GM23338 (cell line): ENCODE measurements around the gene TP53I13. TPM values are rescaled to one million over a fixed set of nuclear protein-coding genes. Genes with fewer than 3 reads are reported as not detected.

ENCODE experiments used
- ATAC-seq: fragments of 200-7000 bp; cut with Tn5 transposase; 3 replicates; pipeline ENCODE4 v1.9.1; 2020
- DNase-seq: peaks from one replicate; pipeline ENCODE4 v3.0.0-alpha.2; 2015; ENCODE audit warnings: low spot score
- H2AFZ ChIP-seq: fragments of 200-600 bp; sonication (generic); 2 replicates; pipeline ENCODE4 v1.8.0; 2016; ENCODE audit warnings: antibody characterized with exemption, mild to moderate bottlenecking, moderate library complexity
- H3F3A ChIP-seq: fragments of 200-600 bp; sonication (generic); replicated peaks from 2 replicates; pipeline ENCODE4 v1.8.0; 2017; ENCODE audit warnings: antibody characterized with exemption, mixed run types, low read depth
- H3K27ac ChIP-seq: fragments of 200-600 bp; sonication (generic); 2 replicates; pipeline ENCODE4 v1.6.1; 2016; ENCODE audit warnings: low read depth
- H3K27me3 ChIP-seq: fragments of 200-600 bp; sonication (generic); 2 replicates; pipeline ENCODE4 v1.8.0; 2016; ENCODE audit warnings: mild to moderate bottlenecking, mixed run types, moderate library complexity; ENCODE audit not compliant: insufficient read depth
- H3K36me3 ChIP-seq: fragments of 200-600 bp; sonication (generic); 2 replicates; pipeline ENCODE4 v1.8.0; 2016; ENCODE audit warnings: mild to moderate bottlenecking; ENCODE audit not compliant: insufficient read depth
- H3K4me1 ChIP-seq: fragments of 200-600 bp; sonication (generic); 2 replicates; pipeline ENCODE4 v1.8.0; 2016; ENCODE audit warnings: mild to moderate bottlenecking, moderate library complexity; ENCODE audit not compliant: insufficient read depth
- H3K4me2 ChIP-seq: fragments of 200-600 bp; sonication (generic); 2 replicates; pipeline ENCODE4 v1.7.1; 2017; ENCODE audit warnings: mixed run types
- H3K4me3 ChIP-seq: fragments of 200-600 bp; sonication (generic); 2 replicates; pipeline ENCODE4 v1.6.1; 2016; ENCODE audit warnings: mixed run types
- H3K79me2 ChIP-seq: fragments of 200-600 bp; sonication (generic); replicated peaks from 2 replicates; pipeline ENCODE4 v1.8.0; 2017; ENCODE audit warnings: mild to moderate bottlenecking; ENCODE audit not compliant: insufficient read depth
- H3K9me2 ChIP-seq: fragments of 200-600 bp; sonication (generic); 2 replicates; pipeline ENCODE4 v1.8.0; 2017; ENCODE audit not compliant: insufficient read depth
- H4K20me1 ChIP-seq: fragments of 200-600 bp; sonication (generic); replicated peaks from 2 replicates; pipeline ENCODE4 v1.8.0; 2017; ENCODE audit warnings: mild to moderate bottlenecking; ENCODE audit not compliant: insufficient read depth
- H3K27ac Mint-ChIP-seq: 2 replicates; pipeline ENCODE4 v1.8.0; 2020; ENCODE audit warnings: inconsistent platforms, mild to moderate bottlenecking, moderate library complexity, mixed read lengths
- H3K27me3 Mint-ChIP-seq: 3 replicates; pipeline ENCODE4 v1.8.0; 2022; ENCODE audit warnings: low read depth, mild to moderate bottlenecking, moderate library complexity, mixed read lengths, inconsistent platforms; ENCODE audit not compliant: insufficient read depth, poor library complexity
- H3K36me3 Mint-ChIP-seq: 3 replicates; pipeline ENCODE4 v1.8.0; 2021; ENCODE audit warnings: low read depth, mild to moderate bottlenecking, inconsistent platforms, moderate library complexity, mixed read lengths
- H3K4me1 Mint-ChIP-seq: 3 replicates; pipeline ENCODE4 v1.8.0; 2020; ENCODE audit warnings: mild to moderate bottlenecking, inconsistent platforms, mixed read lengths
- H3K4me3 Mint-ChIP-seq: 3 replicates; pipeline ENCODE4 v1.8.0; 2021; ENCODE audit warnings: moderate library complexity, mild to moderate bottlenecking, inconsistent platforms, mixed read lengths
- H3K9me3 Mint-ChIP-seq: 3 replicates; pipeline ENCODE4 v1.8.0; 2020; ENCODE audit warnings: moderate library complexity, mild to moderate bottlenecking, inconsistent platforms, mixed read lengths
- CREB1 ChIP-seq: fragments of 250-450 bp; sonication (Bioruptor Pico); IDR thresholded peaks from 2 replicates; pipeline ENCODE4 v1.5.0; 2020; ENCODE audit warnings: low read depth, mild to moderate bottlenecking, moderate library complexity
- ETS1 ChIP-seq: IDR thresholded peaks from 2 replicates; pipeline ENCODE4 v1.6.1; 2016; ENCODE audit warnings: antibody characterized with exemption
- EZH2 ChIP-seq: fragments of 200-600 bp; sonication (generic); IDR thresholded peaks from one replicate; pipeline ENCODE4 v1.8.0; 2017; ENCODE audit warnings: antibody characterized with exemption, mild to moderate bottlenecking, low read depth; ENCODE audit not compliant: unreplicated experiment
- EZH2phosphoT487 ChIP-seq: fragments of 200-600 bp; sonication (generic); IDR thresholded peaks from one replicate; pipeline ENCODE4 v1.8.1; 2018; ENCODE audit warnings: antibody characterized with exemption; ENCODE audit not compliant: unreplicated experiment
- JUNB ChIP-seq: IDR thresholded peaks from one replicate; pipeline ENCODE4 v1.6.1; 2016; ENCODE audit warnings: antibody characterized with exemption; ENCODE audit not compliant: unreplicated experiment
- NANOG ChIP-seq: IDR thresholded peaks from 2 replicates; pipeline ENCODE4 v1.6.1; 2016; ENCODE audit warnings: antibody characterized with exemption, borderline replicate concordance
- POLR2AphosphoS5 ChIP-seq: IDR thresholded peaks from 2 replicates; pipeline ENCODE4 v1.6.1; 2016; ENCODE audit warnings: antibody characterized with exemption, low read depth
- STAT1 ChIP-seq: IDR thresholded peaks from one replicate; pipeline ENCODE4 v1.6.1; 2016; ENCODE audit warnings: antibody characterized with exemption; ENCODE audit not compliant: unreplicated experiment
- ZNF114 ChIP-seq: fragments of 250-450 bp; sonication (Bioruptor Pico); IDR thresholded peaks from 2 replicates; pipeline ENCODE4 v1.5.0; 2020; ENCODE audit warnings: mild to moderate bottlenecking, moderate library complexity
- ZNF331 ChIP-seq: fragments of 250-450 bp; sonication (Bioruptor Pico); IDR thresholded peaks from 2 replicates; pipeline ENCODE4 v1.5.0; 2020; ENCODE audit warnings: low read depth, mild to moderate bottlenecking, moderate library complexity
- ZNF462 ChIP-seq: fragments of 250-450 bp; sonication (Bioruptor Pico); IDR thresholded peaks from 2 replicates; pipeline ENCODE4 v1.5.0; 2020; ENCODE audit warnings: mild to moderate bottlenecking, moderate library complexity
- polyA plus RNA-seq: library from polyadenylated mRNA; unstranded; fragments of >200 nt; fragmentation: Nextera tagmentation; extraction: Ambion mirVana; gene quantifications from 2 replicates; pipeline ENCODE4 v1.2.1, GENCODE V29; 2016
- total RNA-seq: library from RNA; depleted of rRNA; stranded (reverse); fragments of >200 nt; shearing (Covaris generic); gene quantifications from 2 replicates; pipeline ENCODE4 v1.2.3, GENCODE V29; 2014
- TF ChIP-seq, protein P1 (sequence below), 2 experiments: fragments of 200-600 bp in 1 of 2; sonication (generic) in 1 of 2; conservative IDR thresholded peaks; 2 replicates each; pipeline versions ENCODE4 v1.5.1 to v1.6.1; 2016 to 2017; ENCODE audit warnings: antibody characterized with exemption in 2 of 2, low read depth in 2 of 2, mild to moderate bottlenecking in 2 of 2, moderate library complexity in 1 of 2
- TF ChIP-seq, protein P2 (sequence below): IDR thresholded peaks from one replicate; pipeline ENCODE4 v1.6.1; 2018; ENCODE audit warnings: antibody characterized with exemption; ENCODE audit not compliant: unreplicated experiment

Gene TP53I13
- total and polyA plus RNA-seq, 2 experiments from 2014 or later = 21.0 to 38.9 TPM

DNA sequence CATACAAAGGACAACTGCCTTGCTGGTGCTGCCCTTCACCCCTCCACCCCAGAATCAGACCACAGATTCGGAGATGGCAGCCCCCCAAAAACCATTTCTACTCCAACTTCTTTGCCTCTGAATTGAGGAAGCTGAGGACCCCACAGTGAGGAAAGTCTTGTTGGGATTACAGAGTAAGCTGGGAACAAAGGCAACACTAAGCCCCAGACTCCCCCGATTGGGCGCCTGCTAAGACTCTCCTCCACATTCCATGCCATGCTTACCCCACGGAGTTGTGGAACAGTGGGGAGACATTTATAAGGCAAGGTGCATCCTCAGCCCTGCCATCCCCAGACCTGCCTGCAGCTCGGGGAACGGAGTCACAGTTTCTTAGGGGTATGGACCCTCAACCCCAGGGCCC, 19.1 kb downstream of the TP53I13 start:
- TF ChIP-seq ETS1 (no peak), NANOG (no peak), POLR2AphosphoS5 (no peak), STAT1 (no peak), CREB1 (CRISPR knock-in tag) (no peak), ZNF331 (CRISPR knock-in tag) (no peak), EZH2 (no peak), EZH2phosphoT487 (no peak), ZNF462 (CRISPR knock-in tag) (no peak), ZNF114 (no peak), JUNB (no peak)
- TF ChIP-seq, protein P1, sequence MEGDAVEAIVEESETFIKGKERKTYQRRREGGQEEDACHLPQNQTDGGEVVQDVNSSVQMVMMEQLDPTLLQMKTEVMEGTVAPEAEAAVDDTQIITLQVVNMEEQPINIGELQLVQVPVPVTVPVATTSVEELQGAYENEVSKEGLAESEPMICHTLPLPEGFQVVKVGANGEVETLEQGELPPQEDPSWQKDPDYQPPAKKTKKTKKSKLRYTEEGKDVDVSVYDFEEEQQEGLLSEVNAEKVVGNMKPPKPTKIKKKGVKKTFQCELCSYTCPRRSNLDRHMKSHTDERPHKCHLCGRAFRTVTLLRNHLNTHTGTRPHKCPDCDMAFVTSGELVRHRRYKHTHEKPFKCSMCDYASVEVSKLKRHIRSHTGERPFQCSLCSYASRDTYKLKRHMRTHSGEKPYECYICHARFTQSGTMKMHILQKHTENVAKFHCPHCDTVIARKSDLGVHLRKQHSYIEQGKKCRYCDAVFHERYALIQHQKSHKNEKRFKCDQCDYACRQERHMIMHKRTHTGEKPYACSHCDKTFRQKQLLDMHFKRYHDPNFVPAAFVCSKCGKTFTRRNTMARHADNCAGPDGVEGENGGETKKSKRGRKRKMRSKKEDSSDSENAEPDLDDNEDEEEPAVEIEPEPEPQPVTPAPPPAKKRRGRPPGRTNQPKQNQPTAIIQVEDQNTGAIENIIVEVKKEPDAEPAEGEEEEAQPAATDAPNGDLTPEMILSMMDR (conservative IDR thresholded peaks at IDR 0.05; ENCODE audit: low read depth in 2 of 2) = no peak
- TF ChIP-seq, protein P2, sequence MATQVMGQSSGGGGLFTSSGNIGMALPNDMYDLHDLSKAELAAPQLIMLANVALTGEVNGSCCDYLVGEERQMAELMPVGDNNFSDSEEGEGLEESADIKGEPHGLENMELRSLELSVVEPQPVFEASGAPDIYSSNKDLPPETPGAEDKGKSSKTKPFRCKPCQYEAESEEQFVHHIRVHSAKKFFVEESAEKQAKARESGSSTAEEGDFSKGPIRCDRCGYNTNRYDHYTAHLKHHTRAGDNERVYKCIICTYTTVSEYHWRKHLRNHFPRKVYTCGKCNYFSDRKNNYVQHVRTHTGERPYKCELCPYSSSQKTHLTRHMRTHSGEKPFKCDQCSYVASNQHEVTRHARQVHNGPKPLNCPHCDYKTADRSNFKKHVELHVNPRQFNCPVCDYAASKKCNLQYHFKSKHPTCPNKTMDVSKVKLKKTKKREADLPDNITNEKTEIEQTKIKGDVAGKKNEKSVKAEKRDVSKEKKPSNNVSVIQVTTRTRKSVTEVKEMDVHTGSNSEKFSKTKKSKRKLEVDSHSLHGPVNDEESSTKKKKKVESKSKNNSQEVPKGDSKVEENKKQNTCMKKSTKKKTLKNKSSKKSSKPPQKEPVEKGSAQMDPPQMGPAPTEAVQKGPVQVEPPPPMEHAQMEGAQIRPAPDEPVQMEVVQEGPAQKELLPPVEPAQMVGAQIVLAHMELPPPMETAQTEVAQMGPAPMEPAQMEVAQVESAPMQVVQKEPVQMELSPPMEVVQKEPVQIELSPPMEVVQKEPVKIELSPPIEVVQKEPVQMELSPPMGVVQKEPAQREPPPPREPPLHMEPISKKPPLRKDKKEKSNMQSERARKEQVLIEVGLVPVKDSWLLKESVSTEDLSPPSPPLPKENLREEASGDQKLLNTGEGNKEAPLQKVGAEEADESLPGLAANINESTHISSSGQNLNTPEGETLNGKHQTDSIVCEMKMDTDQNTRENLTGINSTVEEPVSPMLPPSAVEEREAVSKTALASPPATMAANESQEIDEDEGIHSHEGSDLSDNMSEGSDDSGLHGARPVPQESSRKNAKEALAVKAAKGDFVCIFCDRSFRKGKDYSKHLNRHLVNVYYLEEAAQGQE = no peak
- Mint-ChIP-seq H3K36me3 (peaks cover 12% of the 10 kb centered on the region), H3K9me3 (no peaks in the 10 kb centered on the region), H3K4me1 (peaks cover 50% of the 10 kb centered on the region), H3K4me3 (peak overlapping the region; percentile 81; the same call in 2 of the 3 replicates), H3K27ac (no peak overlapping the region), H3K27me3 (peaks cover 29% of the 10 kb centered on the region)
- Histone ChIP-seq H4K20me1 (peaks cover 17% of the 10 kb centered on the region), H3K4me1 (peaks cover 42% of the 10 kb centered on the region), H3K4me3 (peak overlapping the region; percentile 82; the same call in 1 of the 2 replicates), H3K9me2 (no peaks in the 10 kb centered on the region), H3F3A (peaks cover 14% of the 10 kb centered on the region), H3K27me3 (peaks cover 12% of the 10 kb centered on the region), H3K79me2 (peaks cover 44% of the 10 kb centered on the region), H3K27ac (no peak overlapping the region), H3K36me3 (no peaks in the 10 kb centered on the region), H2AFZ (no peak overlapping the region), H3K4me2 (peak overlapping the region; percentile 99)
- ATAC-seq (no peak), DNase-seq (no peak)
